GM12878 (cell line): Measurements from ENCODE around the gene SLC4A2. TPM values are rescaled to one million over a fixed set of nuclear protein-coding genes. Genes with fewer than 3 reads are reported as not detected.
A peak's percentile ranks its signal among the peaks of the same experiment; 100 is the strongest.

ENCODE experiments used
- ATAC-seq: fragments of 200-7000 bp; cut with Tn5 transposase; 3 replicates; pipeline ENCODE4 v1.9.1; 2020; ENCODE audit warnings: mild to moderate bottlenecking, moderate library complexity
- BruUV-seq: library from RNA; stranded (reverse); fragments of 400-500 nt; replicated peaks from 2 replicates; lab custom pipeline; 2021; lab: Mats Ljungman, UMichigan
- CTCF ChIA-PET: fragments of 300-600 bp; sonication (Branson Sonifier 250); formaldehyde crosslinking; extraction: SDS; loops from one replicate; lab custom pipeline; 2021; ENCODE audit warnings: inconsistent platforms; lab: Yijun Ruan, JAX
- POLR2A ChIA-PET: fragments of 350-600 bp; formaldehyde crosslinking; extraction: SDS; loops from one replicate; lab custom pipeline; 2021; ENCODE audit warnings: inconsistent platforms; lab: Charles Lee
- RAD21 ChIA-PET: fragments of 300-600 bp; sonication (Branson Sonifier 250); formaldehyde crosslinking; loops from one replicate; lab custom pipeline; 2023; ENCODE audit warnings: antibody characterized with exemption; ENCODE audit not compliant: unreplicated experiment; lab: Charles Lee
- SMC1A ChIA-PET: fragments of 300-600 bp; sonication (Branson Sonifier 250); formaldehyde crosslinking; loops from one replicate; lab custom pipeline; 2023; ENCODE audit not compliant: unreplicated experiment, uncharacterized antibody; lab: Charles Lee
- DNase-seq: peaks from one replicate; pipeline ENCODE4 v3.0.0-alpha.2; 2011; ENCODE audit warnings: low read depth, low spot score
- FAIRE-seq: peaks from 3 replicates; lab custom pipeline; 2011; peaks lifted over from hg19 to GRCh38; lab: Jason Lieb, UNC
- H2AFZ ChIP-seq: 2 replicates; pipeline ENCODE4 v1.6.0; 2011; ENCODE audit warnings: low read depth, low read length, control low read depth; ENCODE audit not compliant: control insufficient read depth
- H3K27ac ChIP-seq: 2 replicates; pipeline ENCODE4 v1.5.1; 2011; ENCODE audit warnings: control low read depth; ENCODE audit not compliant: control insufficient read depth, insufficient read depth
- H3K27me3 ChIP-seq, 2 experiments: replicated peaks in 1 of 2; 2 replicates each; pipeline versions ENCODE4 v1.6.0 to v1.6.1; 2011; ENCODE audit warnings: low read length in 1 of 2; ENCODE audit not compliant: control insufficient read depth in 2 of 2, insufficient read depth in 2 of 2
- H3K36me3 ChIP-seq, 2 experiments: 2 replicates each; pipeline ENCODE4 v1.5.1; 2011; ENCODE audit warnings: low read length in 1 of 2; ENCODE audit not compliant: control insufficient read depth in 2 of 2, insufficient read depth in 2 of 2
- H3K4me1 ChIP-seq: 2 replicates; pipeline ENCODE4 v1.6.1; 2011; ENCODE audit warnings: mild to moderate bottlenecking, low read length, moderate library complexity, mixed read lengths; ENCODE audit not compliant: control insufficient read depth, insufficient read depth
- H3K4me2 ChIP-seq: 2 replicates; pipeline ENCODE4 v1.6.0; 2011; ENCODE audit warnings: control low read depth; ENCODE audit not compliant: control insufficient read depth, insufficient read depth
- H3K4me3 ChIP-seq: fragments of 200-600 bp; sonication (generic); 2 replicates; pipeline ENCODE4 v1.5.1; 2016
- H3K79me2 ChIP-seq: 2 replicates; pipeline ENCODE4 v1.6.0; 2011; ENCODE audit warnings: low read length; ENCODE audit not compliant: control insufficient read depth, insufficient read depth
- H3K9ac ChIP-seq: 2 replicates; pipeline ENCODE4 v1.8.0; 2011; ENCODE audit warnings: low read length, control low read depth, mixed read lengths; ENCODE audit not compliant: control insufficient read depth, insufficient read depth
- H3K9me3 ChIP-seq: replicated peaks from 3 replicates; pipeline ENCODE4 v1.5.1; 2011; ENCODE audit warnings: mild to moderate bottlenecking, low read length; ENCODE audit not compliant: control insufficient read depth, insufficient read depth
- H4K20me1 ChIP-seq: 2 replicates; pipeline ENCODE4 v1.6.0; 2011; ENCODE audit not compliant: control insufficient read depth, insufficient read depth
- FOXK2 ChIP-seq: fragments of 450-650 bp; IDR thresholded peaks from 2 replicates; pipeline ENCODE4 v1.6.1; 2017; ENCODE audit warnings: mild to moderate bottlenecking, moderate library complexity
- HCFC1 ChIP-seq: fragments of 150-350 bp; IDR thresholded peaks from 2 replicates; pipeline ENCODE4 v1.6.1; 2014; ENCODE audit warnings: low read length
- IKZF2 ChIP-seq, 2 experiments: fragments of 450-650 bp; IDR thresholded peaks; 2 replicates each; pipeline ENCODE4 v1.6.1; 2017; ENCODE audit warnings: mild to moderate bottlenecking in 2 of 2, moderate library complexity in 2 of 2
- KAT2A ChIP-seq: conservative IDR thresholded peaks from 2 replicates; pipeline ENCODE4 v1.6.1; 2011; ENCODE audit warnings: low read depth, low read length; ENCODE audit not compliant: control insufficient read depth
- LARP7 ChIP-seq: fragments of 450-650 bp; IDR thresholded peaks from 2 replicates; pipeline ENCODE4 v1.6.1; 2017; ENCODE audit warnings: mild to moderate bottlenecking
- RBBP5 ChIP-seq: fragments of 200-600 bp; sonication (generic); conservative IDR thresholded peaks from 2 replicates; pipeline ENCODE4 v1.6.1; 2016
- RELA ChIP-seq: fragments of 450-650 bp; IDR thresholded peaks from 2 replicates; pipeline ENCODE4 v1.8.0; 2014; ENCODE audit warnings: borderline replicate concordance; ENCODE audit not compliant: partially characterized antibody
- YBX1 ChIP-seq: fragments of 450-650 bp; IDR thresholded peaks from 2 replicates; pipeline ENCODE4 v1.6.1; 2016; ENCODE audit warnings: antibody characterized with exemption
- ZNF24 ChIP-seq: fragments of 450-650 bp; IDR thresholded peaks from 2 replicates; pipeline ENCODE4 v1.6.1; 2017; ENCODE audit warnings: antibody characterized with exemption, mild to moderate bottlenecking
- WGBS: methylation state at CpG from one replicate; pipeline ENCODE4 v1.1.6; 2016; ENCODE audit warnings: low lambda C conversion rate; ENCODE audit not compliant: insufficient replicate concordance, insufficient coverage; ENCODE audit errors: missing lambda C conversion rate; 5-methylcytosine and 5-hydroxymethylcytosine counted together
- in situ Hi-C: fragments of 300-500 bp; cut with MboI; formaldehyde crosslinking; loops from 9 replicates; pipeline ENCODE4 v1.14.3; 2018; ENCODE audit warnings: mixed read lengths
- intact Hi-C: fragments of 100-400 bp; cut with micrococcal nuclease; formaldehyde crosslinking; loops from one replicate; pipeline ENCODE4 v1.14.2; 2022; ENCODE audit not compliant: unreplicated experiment
- polyA plus RNA-seq, 11 experiments: library from polyadenylated mRNA; depleted of rRNA in 4 of 11; unstranded in 6 of 11; stranded (reverse) in 5 of 11; fragments of >200 nt; fragmentation: Nextera tagmentation in 4 of 11; fragmentation: Illumina TruSeq in 1 of 11; extraction: Ambion mirVana in 4 of 11; extraction: Trizol in 1 of 11; gene quantifications; 1 replicate in 1 of 11; 2 replicates in 10 of 11; pipeline versions ENCODE4 v1.2.1 to v1.2.3, GENCODE V29; 2011 to 2016; ENCODE audit warnings: inconsistent platforms in 2 of 11, missing spikeins in 2 of 11, low read depth in 1 of 11
- total RNA-seq, 4 experiments: library from RNA; depleted of rRNA in 3 of 4; stranded (reverse); fragments of >200 nt in 3 of 4; fragmentation: Illumina TruSeq in 1 of 4; extraction: Trizol in 1 of 4; gene quantifications; 2 replicates each; pipeline versions ENCODE4 v1.2.1 to v1.2.3, GENCODE V29; 2013 to 2021
- TF ChIP-seq, protein P1 (sequence below): fragments of 450-650 bp; IDR thresholded peaks from 2 replicates; pipeline ENCODE4 v1.6.1; 2017; ENCODE audit warnings: borderline replicate concordance
- TF ChIP-seq, protein P2 (sequence below): IDR thresholded peaks from 2 replicates; pipeline ENCODE4 v1.6.1; 2012; ENCODE audit warnings: improper control_type of control experiment, low read depth, low read length; ENCODE audit not compliant: insufficient replicate concordance
- TF ChIP-seq, protein P3 (sequence below): fragments of 450-650 bp; IDR thresholded peaks from 2 replicates; pipeline ENCODE4 v1.6.1; 2017; ENCODE audit warnings: low read depth, mild to moderate bottlenecking, moderate library complexity

SLC4A2 gene
- total and polyA plus RNA-seq, 10 of the 15 experiments (the other 5 are each of a cell fraction or from before 2014, with no cell fraction given): 2.7 to 78.6 (median 30.1) TPM

DNA sequence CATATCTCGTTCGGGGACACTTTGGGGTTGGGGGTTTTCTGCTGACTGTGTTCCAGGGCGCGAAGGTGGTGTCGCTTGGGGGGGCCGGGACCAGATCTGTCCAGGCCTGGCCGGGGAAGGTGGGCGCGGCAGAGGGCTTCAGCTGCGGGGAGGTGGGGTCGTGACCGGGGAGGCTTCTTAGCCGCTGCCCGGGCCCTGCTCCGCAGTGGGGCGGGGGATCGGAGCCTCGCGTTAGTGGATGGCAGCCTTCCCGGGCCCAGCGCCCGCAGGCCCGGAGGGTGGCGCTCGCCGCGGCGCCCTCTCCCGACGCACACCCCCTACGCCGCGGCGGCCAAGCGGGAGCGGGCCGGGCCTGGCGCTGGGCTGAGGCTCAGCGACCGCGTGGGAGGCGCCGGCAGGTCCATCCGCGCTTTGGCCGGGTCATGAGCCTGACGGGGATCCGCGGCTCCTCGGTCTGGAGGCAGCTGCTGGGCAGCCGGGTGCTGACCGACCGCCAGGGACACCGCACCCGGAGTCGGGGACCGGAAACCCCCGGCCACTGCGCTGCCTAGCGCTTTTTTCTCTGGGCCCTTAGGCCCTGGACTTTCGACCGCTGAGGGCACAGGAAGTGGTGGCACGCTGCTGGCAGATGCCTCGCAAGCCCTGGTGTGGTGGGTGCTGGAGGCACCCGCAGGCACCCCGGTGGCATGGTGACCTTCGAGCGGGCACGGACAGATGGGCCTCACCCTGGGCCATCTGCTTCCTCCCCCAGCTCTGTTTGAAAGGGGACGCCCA, 28.0 kb downstream of the SLC4A2 start:
- SMC1A ChIA-PET: interaction anchor here (1.2 to 3.2 kb wide), 3 partner anchors 24 to 59 kb away, joined by 3 to 16 read pairs (median 9); partner anchors contain the start of gene ABCB8
- peak overlapping the region; percentile 56 for H2AFZ ChIP-seq
- ATAC-seq: peak; percentile 49
- TF ChIP-seq KAT2A: no peak
- TF ChIP-seq, protein P1, sequence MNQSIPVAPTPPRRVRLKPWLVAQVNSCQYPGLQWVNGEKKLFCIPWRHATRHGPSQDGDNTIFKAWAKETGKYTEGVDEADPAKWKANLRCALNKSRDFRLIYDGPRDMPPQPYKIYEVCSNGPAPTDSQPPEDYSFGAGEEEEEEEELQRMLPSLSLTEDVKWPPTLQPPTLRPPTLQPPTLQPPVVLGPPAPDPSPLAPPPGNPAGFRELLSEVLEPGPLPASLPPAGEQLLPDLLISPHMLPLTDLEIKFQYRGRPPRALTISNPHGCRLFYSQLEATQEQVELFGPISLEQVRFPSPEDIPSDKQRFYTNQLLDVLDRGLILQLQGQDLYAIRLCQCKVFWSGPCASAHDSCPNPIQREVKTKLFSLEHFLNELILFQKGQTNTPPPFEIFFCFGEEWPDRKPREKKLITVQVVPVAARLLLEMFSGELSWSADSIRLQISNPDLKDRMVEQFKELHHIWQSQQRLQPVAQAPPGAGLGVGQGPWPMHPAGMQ: no peak
- no peak for TF ChIP-seq RBBP5
- no peak for TF ChIP-seq HCFC1
- TF ChIP-seq, protein P2, sequence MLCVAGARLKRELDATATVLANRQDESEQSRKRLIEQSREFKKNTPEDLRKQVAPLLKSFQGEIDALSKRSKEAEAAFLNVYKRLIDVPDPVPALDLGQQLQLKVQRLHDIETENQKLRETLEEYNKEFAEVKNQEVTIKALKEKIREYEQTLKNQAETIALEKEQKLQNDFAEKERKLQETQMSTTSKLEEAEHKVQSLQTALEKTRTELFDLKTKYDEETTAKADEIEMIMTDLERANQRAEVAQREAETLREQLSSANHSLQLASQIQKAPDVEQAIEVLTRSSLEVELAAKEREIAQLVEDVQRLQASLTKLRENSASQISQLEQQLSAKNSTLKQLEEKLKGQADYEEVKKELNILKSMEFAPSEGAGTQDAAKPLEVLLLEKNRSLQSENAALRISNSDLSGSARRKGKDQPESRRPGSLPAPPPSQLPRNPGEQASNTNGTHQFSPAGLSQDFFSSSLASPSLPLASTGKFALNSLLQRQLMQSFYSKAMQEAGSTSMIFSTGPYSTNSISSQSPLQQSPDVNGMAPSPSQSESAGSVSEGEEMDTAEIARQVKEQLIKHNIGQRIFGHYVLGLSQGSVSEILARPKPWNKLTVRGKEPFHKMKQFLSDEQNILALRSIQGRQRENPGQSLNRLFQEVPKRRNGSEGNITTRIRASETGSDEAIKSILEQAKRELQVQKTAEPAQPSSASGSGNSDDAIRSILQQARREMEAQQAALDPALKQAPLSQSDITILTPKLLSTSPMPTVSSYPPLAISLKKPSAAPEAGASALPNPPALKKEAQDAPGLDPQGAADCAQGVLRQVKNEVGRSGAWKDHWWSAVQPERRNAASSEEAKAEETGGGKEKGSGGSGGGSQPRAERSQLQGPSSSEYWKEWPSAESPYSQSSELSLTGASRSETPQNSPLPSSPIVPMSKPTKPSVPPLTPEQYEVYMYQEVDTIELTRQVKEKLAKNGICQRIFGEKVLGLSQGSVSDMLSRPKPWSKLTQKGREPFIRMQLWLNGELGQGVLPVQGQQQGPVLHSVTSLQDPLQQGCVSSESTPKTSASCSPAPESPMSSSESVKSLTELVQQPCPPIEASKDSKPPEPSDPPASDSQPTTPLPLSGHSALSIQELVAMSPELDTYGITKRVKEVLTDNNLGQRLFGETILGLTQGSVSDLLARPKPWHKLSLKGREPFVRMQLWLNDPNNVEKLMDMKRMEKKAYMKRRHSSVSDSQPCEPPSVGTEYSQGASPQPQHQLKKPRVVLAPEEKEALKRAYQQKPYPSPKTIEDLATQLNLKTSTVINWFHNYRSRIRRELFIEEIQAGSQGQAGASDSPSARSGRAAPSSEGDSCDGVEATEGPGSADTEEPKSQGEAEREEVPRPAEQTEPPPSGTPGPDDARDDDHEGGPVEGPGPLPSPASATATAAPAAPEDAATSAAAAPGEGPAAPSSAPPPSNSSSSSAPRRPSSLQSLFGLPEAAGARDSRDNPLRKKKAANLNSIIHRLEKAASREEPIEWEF: no peak
- no peak for TF ChIP-seq FOXK2
- peak in 1 of 2 experiments; percentile 27; a peak in 1 of 4 replicates for TF ChIP-seq IKZF2 (IDR thresholded peaks at IDR 0.05)
- peak; percentile 52; the same call in 1 of the 2 replicates for TF ChIP-seq LARP7
- TF ChIP-seq YBX1: no peak
- peak; percentile 33; the same call in 1 of the 2 replicates for TF ChIP-seq ZNF24
- TF ChIP-seq, protein P3, sequence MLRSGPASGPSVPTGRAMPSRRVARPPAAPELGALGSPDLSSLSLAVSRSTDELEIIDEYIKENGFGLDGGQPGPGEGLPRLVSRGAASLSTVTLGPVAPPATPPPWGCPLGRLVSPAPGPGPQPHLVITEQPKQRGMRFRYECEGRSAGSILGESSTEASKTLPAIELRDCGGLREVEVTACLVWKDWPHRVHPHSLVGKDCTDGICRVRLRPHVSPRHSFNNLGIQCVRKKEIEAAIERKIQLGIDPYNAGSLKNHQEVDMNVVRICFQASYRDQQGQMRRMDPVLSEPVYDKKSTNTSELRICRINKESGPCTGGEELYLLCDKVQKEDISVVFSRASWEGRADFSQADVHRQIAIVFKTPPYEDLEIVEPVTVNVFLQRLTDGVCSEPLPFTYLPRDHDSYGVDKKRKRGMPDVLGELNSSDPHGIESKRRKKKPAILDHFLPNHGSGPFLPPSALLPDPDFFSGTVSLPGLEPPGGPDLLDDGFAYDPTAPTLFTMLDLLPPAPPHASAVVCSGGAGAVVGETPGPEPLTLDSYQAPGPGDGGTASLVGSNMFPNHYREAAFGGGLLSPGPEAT: peak; percentile 45; the same call in 1 of the 2 replicates
- TF ChIP-seq RELA: no peak

More for the DNA sequence above, 28.0 kb downstream of the SLC4A2 start:
- CTCF ChIA-PET: interaction anchor here (0.7 to 2.0 kb wide), 6 partner anchors 16 to 157 kb away, joined by 3 to 17 read pairs (median 4); partner anchors contain the start of gene ABCB8
- intact Hi-C loops (loop anchor here (2.0 kb wide), 2 partner anchors 23 to 29 kb away; partner anchors contain the start of gene SLC4A2), in situ Hi-C loops (no loop called here)
- Histone ChIP-seq H3K4me1 (peaks cover 25% of the 10 kb centered on the region), H3K4me2 (peak overlapping the region; percentile 95), H3K36me3 (peaks cover 0 to 2% of the 10 kb centered on the region in 2 experiments; a peak in 2 of 4 replicates), H3K27me3 (no peaks in the 10 kb centered on the region), H4K20me1 (no peaks in the 10 kb centered on the region; the same call in 1 of the 2 replicates), H3K27ac (peak overlapping the region; percentile 80), H3K9me3 (no peaks in the 10 kb centered on the region), H3K9ac (peak overlapping the region; percentile 57), H3K4me3 (peak overlapping the region; percentile 87), H3K79me2 (peaks cover 67% of the 10 kb centered on the region)
- DNase-seq (no peak), FAIRE-seq (peak; percentile 7)
- WGBS: 1% methylated on average over 63 of the region's 70 CpGs
- POLR2A ChIA-PET: interaction anchor here (1.3 kb wide), 2 partner anchors 29 to 59 kb away, joined by 3 to 4 read pairs; partner anchors contain the start of gene ABCB8
- RAD21 ChIA-PET: interaction anchor here (1.1 to 1.4 kb wide), 4 partner anchors 23 to 59 kb away, joined by 3 to 6 read pairs (median 4); partner anchors contain the start of gene ABCB8
- no TSS peak for BruUV-seq
